Endodermal cell (in vitro differentiated cells): Measurements from ENCODE around the gene SYNCRIP. TPM values are rescaled to one million over a fixed set of nuclear protein-coding genes. Genes with fewer than 3 reads are reported as not detected.
A peak's percentile ranks its signal among the peaks of the same experiment; 100 is the strongest.

Experiments
- DNase-seq: peaks from one replicate; pipeline ENCODE4 v3.0.0-alpha.2; 2017
- H3K27ac ChIP-seq: 2 replicates; pipeline ENCODE4 v1.5.1; 2013; ENCODE audit warnings: mild to moderate bottlenecking, low read depth, low read length, moderate library complexity
- H3K27me3 ChIP-seq: 2 replicates; pipeline ENCODE4 v1.6.1; 2013; ENCODE audit warnings: mild to moderate bottlenecking, low read length, moderate library complexity; ENCODE audit not compliant: insufficient read depth, control insufficient read depth, poor library complexity, severe bottlenecking
- H3K36me3 ChIP-seq: 2 replicates; pipeline ENCODE4 v1.7.0; 2013; ENCODE audit warnings: mild to moderate bottlenecking, low read length, moderate library complexity; ENCODE audit not compliant: control insufficient read depth, insufficient read depth
- H3K4me1 ChIP-seq: one replicate; pipeline ENCODE4 v1.7.0; 2013; ENCODE audit warnings: low read length; ENCODE audit not compliant: control insufficient read depth, insufficient read depth
- H3K4me3 ChIP-seq: 2 replicates; pipeline ENCODE4 v1.5.1; 2013; ENCODE audit warnings: mild to moderate bottlenecking, low read length, moderate library complexity
- H3K9ac ChIP-seq: 2 replicates; pipeline ENCODE4 v1.6.1; 2013; ENCODE audit warnings: mild to moderate bottlenecking, low read length, moderate library complexity; ENCODE audit not compliant: poor library complexity, severe bottlenecking; ENCODE audit errors: extremely low read depth
- H3K9me3 ChIP-seq: 2 replicates; pipeline ENCODE4 v1.6.1; 2013; ENCODE audit warnings: mild to moderate bottlenecking, low read length, moderate library complexity; ENCODE audit not compliant: control insufficient read depth
- H3K27ac Mint-ChIP-seq: 2 replicates; pipeline ENCODE4 v1.8.0; 2020; ENCODE audit warnings: mixed read lengths
- H3K27me3 Mint-ChIP-seq: 2 replicates; pipeline ENCODE4 v1.8.0; 2021; ENCODE audit warnings: mild to moderate bottlenecking, mixed read lengths; ENCODE audit not compliant: insufficient read depth
- H3K36me3 Mint-ChIP-seq: 2 replicates; pipeline ENCODE4 v1.8.0; 2020; ENCODE audit warnings: low read depth, mixed read lengths
- H3K4me1 Mint-ChIP-seq: 2 replicates; pipeline ENCODE4 v1.8.0; 2020; ENCODE audit warnings: mixed read lengths
- H3K4me3 Mint-ChIP-seq: 2 replicates; pipeline ENCODE4 v1.8.0; 2020; ENCODE audit warnings: mild to moderate bottlenecking, moderate library complexity, mixed read lengths
- H3K9me3 Mint-ChIP-seq: 2 replicates; pipeline ENCODE4 v1.8.0; 2020; ENCODE audit warnings: mild to moderate bottlenecking, mixed read lengths
- CTCF ChIP-seq: fragments of 200-600 bp; sonication (generic); conservative IDR thresholded peaks from 2 replicates; pipeline ENCODE4 v1.5.0; 2021; ENCODE audit warnings: antibody characterized with exemption, mild to moderate bottlenecking
- WGBS, 2 experiments: methylation state at CpG; one replicate each; pipeline versions ENCODE4 v1.1.5 to v1.1.7; 2013; ENCODE audit warnings: missing lambda C conversion rate in 2 of 2, mixed read lengths in 1 of 2; ENCODE audit not compliant: insufficient coverage in 1 of 2, insufficient read length in 1 of 2; 5-methylcytosine and 5-hydroxymethylcytosine counted together
- total RNA-seq, 2 donors: library from RNA; stranded (reverse); fragmentation: NEBNext Ultra II Directional in 1 of 2; extraction: Animal tissue kit (Norgen Biotek cat#: 25700) in 1 of 2; gene quantifications; 2 replicates in 1 of 2; 3 replicates in 1 of 2; pipeline ENCODE4 v1.2.1, GENCODE V29; 2021

The SYNCRIP gene
- total RNA-seq, 2 donors from 2014 or later, result 121 to 123 TPM

GRCh38 chr6:85650606-85651005 is 7.9 kb upstream of the SYNCRIP start:
- Histone ChIP-seq H3K27ac (no peak overlapping the region), H3K36me3 (no peaks in the 10 kb centered on the region), H3K9me3 (peaks cover 8% of the 10 kb centered on the region), H3K4me3 (no peak overlapping the region), H3K9ac (no peak overlapping the region), H3K4me1 (peaks cover 3% of the 10 kb centered on the region), H3K27me3 (no peaks in the 10 kb centered on the region)
- no peak for TF ChIP-seq CTCF
- Mint-ChIP-seq H3K9me3 (peaks cover 8% of the 10 kb centered on the region), H3K27me3 (no peaks in the 10 kb centered on the region), H3K36me3 (no peaks in the 10 kb centered on the region), H3K27ac (no peak overlapping the region), H3K4me1 (peaks cover 1% of the 10 kb centered on the region), H3K4me3 (no peak overlapping the region)
- WGBS, 2 experiments, result 88 to 100% methylated on average over 1 of the region's 1 CpG
- DNase-seq, result no peak

GRCh38 chr6:85644279-85644762 is 1.6 kb upstream of the SYNCRIP start:
- H3K9ac ChIP-seq, result peak overlapping the region; percentile 95
- H3K36me3 ChIP-seq, result peaks cover 19% of the 10 kb centered on the region
- Mint-ChIP-seq H3K4me3 (peak overlapping the region; percentile 97), H3K36me3 (peaks cover 23% of the 10 kb centered on the region), H3K27me3 (no peaks in the 10 kb centered on the region), H3K9me3 (peaks cover 13% of the 10 kb centered on the region), H3K27ac (peak overlapping the region; percentile 95), H3K4me1 (peaks cover 24% of the 10 kb centered on the region)
- peaks cover 14% of the 10 kb centered on the region for H3K9me3 ChIP-seq
- peak overlapping the region; percentile 88 for H3K4me3 ChIP-seq
- TF ChIP-seq CTCF, result no peak
- H3K4me1 ChIP-seq, result no peaks in the 10 kb centered on the region
- peak overlapping the region; percentile 99 for H3K27ac ChIP-seq
- H3K27me3 ChIP-seq, result no peaks in the 10 kb centered on the region
- DNase-seq, result no peak
- 6 to 8% methylated on average over 5 of the region's 5 CpGs for WGBS, 2 experiments

GRCh38 chr6:85643537-85644278 is 1.0 kb upstream of the SYNCRIP start:
- peak overlapping the region; percentile 88 for H3K4me3 ChIP-seq
- H3K4me1 Mint-ChIP-seq, result peaks cover 27% of the 10 kb centered on the region
- peaks cover 29% of the 10 kb centered on the region for H3K36me3 Mint-ChIP-seq
- 0% methylated on average over 4 to 65 of the region's 75 CpGs for WGBS, 2 experiments
- H3K9me3 Mint-ChIP-seq, result peaks cover 13% of the 10 kb centered on the region
- H3K4me3 Mint-ChIP-seq, result peak overlapping the region; percentile 97
- DNase-seq, result peak; percentile 96
- TF ChIP-seq CTCF, result no peak
- peak overlapping the region; percentile 95 for H3K27ac Mint-ChIP-seq
- no peaks in the 10 kb centered on the region for H3K4me1 ChIP-seq
- peaks cover 26% of the 10 kb centered on the region for H3K36me3 ChIP-seq
- H3K27ac ChIP-seq, result peak overlapping the region; percentile 100
- no peaks in the 10 kb centered on the region for H3K27me3 Mint-ChIP-seq
- H3K27me3 ChIP-seq, result no peaks in the 10 kb centered on the region
- H3K9ac ChIP-seq, result peak overlapping the region; percentile 95
- H3K9me3 ChIP-seq, result peaks cover 17% of the 10 kb centered on the region
